Measurements from ENCODE around the gene NKAIN2.

DNA sequence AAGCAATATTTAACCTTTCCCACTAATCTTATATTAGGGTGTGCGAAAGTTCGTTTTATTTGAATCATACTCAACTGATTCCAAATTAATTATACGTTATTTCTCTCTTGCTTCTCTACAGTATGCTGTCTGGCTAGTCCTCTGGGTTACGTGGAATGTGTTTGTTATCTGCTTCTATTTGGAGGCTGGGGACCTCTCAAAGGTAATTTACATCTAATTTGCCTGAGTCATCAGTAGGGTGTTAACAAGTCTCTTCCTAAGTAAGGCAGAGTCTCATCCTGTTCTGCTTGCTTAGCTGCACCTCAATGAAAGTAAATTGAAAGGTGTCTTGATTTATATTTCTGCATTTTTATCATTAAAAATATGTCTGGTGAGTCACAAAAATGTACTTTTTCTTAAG is 551.5 kb downstream of the NKAIN2 start:
- TF ChIP-seq MYC (IDR thresholded peaks at IDR 0.05; ENCODE audit: low read depth, low read length): no peak
- no peak for TF ChIP-seq POLR2A (IDR thresholded peaks at IDR 0.05; ENCODE audit: extremely low read depth, insufficient read length)
